Brain microvascular endothelial cell (primary cell): ENCODE measurements around the gene SLC22A23.
A peak's percentile ranks its signal among the peaks of the same experiment; 100 is the strongest.

Experiments
- DNase-seq: peaks from one replicate; pipeline ENCODE4 v3.0.0-alpha.2; 2020
- H3K27ac ChIP-seq: fragments of 250-450 bp; sonication (Bioruptor Pico); 2 replicates; pipeline ENCODE4 v1.5.1; 2020; ENCODE audit warnings: mild to moderate bottlenecking, moderate library complexity
- H3K27me3 ChIP-seq: fragments of 250-450 bp; sonication (Bioruptor Pico); replicated peaks from 2 replicates; pipeline ENCODE4 v1.5.1; 2020; ENCODE audit warnings: mild to moderate bottlenecking
- H3K36me3 ChIP-seq: fragments of 250-450 bp; sonication (Bioruptor Pico); replicated peaks from 2 replicates; pipeline ENCODE4 v1.5.1; 2020; ENCODE audit warnings: mild to moderate bottlenecking
- H3K4me3 ChIP-seq: 2 replicates; pipeline ENCODE4 v1.5.1; 2011; ENCODE audit warnings: low read depth, mild to moderate bottlenecking, control low read depth, low read length, moderate library complexity
- CTCF ChIP-seq: IDR thresholded peaks from 2 replicates; pipeline ENCODE4 v1.5.1; 2011; ENCODE audit warnings: low read depth, mild to moderate bottlenecking, moderate library complexity, low read length, control low read depth, inconsistent platforms; ENCODE audit errors: missing control alignments
- in situ Hi-C: cut with HindIII; loops from 2 replicates; pipeline ENCODE4 v1.10.0; 2017; ENCODE audit warnings: low sequenced_read_pairs, low pct_ligation_motif_present

The SLC22A23 gene

GRCh38 chr6:3230900-3231246, 226.0 kb downstream of the SLC22A23 start:
- H3K4me3 ChIP-seq: peak overlapping the region; percentile 63
- no peak overlapping the region for H3K27ac ChIP-seq
- no peaks in the 10 kb centered on the region for H3K36me3 ChIP-seq
- TF ChIP-seq CTCF: no peak
- DNase-seq: peak; percentile 43
- H3K27me3 ChIP-seq: peaks cover 57% of the 10 kb centered on the region
- in situ Hi-C loops: no loop called here

GRCh38 chr6:3230256-3230882, 226.5 kb downstream of the SLC22A23 start:
- TF ChIP-seq CTCF: no peak
- no peak for DNase-seq
- no peak overlapping the region for H3K27ac ChIP-seq
- no peak overlapping the region for H3K4me3 ChIP-seq
- in situ Hi-C loops: no loop called here
- no peaks in the 10 kb centered on the region for H3K36me3 ChIP-seq
- peaks cover 57% of the 10 kb centered on the region for H3K27me3 ChIP-seq

GRCh38 chr6:3229566-3230178, 227.2 kb downstream of the SLC22A23 start:
- DNase-seq: no peak
- in situ Hi-C loops: no loop called here
- H3K4me3 ChIP-seq: no peak overlapping the region
- TF ChIP-seq CTCF: peak; percentile 3
- peaks cover 57% of the 10 kb centered on the region for H3K27me3 ChIP-seq
- no peak overlapping the region for H3K27ac ChIP-seq
- H3K36me3 ChIP-seq: no peaks in the 10 kb centered on the region

- TF ChIP-seq CTCF: no peak
- no peak for DNase-seq
These were observed 227.9 kb downstream of the SLC22A23 start for GRCh38 chr6:3228771-3229565.

GRCh38 chr6:3228046-3228671, 228.7 kb downstream of the SLC22A23 start:
- no peak for TF ChIP-seq CTCF
- Histone ChIP-seq H3K36me3 (no peaks in the 10 kb centered on the region), H3K27me3 (peaks cover 56% of the 10 kb centered on the region), H3K27ac (no peak overlapping the region), H3K4me3 (no peak overlapping the region)
- no peak for DNase-seq
- in situ Hi-C loops: no loop called here

More at GRCh38 chr6:3228771-3229565, 227.9 kb downstream of the SLC22A23 start:
- peaks cover 57% of the 10 kb centered on the region for H3K27me3 ChIP-seq
- H3K27ac ChIP-seq: no peak overlapping the region
- H3K36me3 ChIP-seq: no peaks in the 10 kb centered on the region
- in situ Hi-C loops: no loop called here
- peak overlapping the region; percentile 5 for H3K4me3 ChIP-seq
